HepG2 (cell line): ENCODE results near the gene PIP5K1C. TPM values are rescaled to one million over a fixed set of nuclear protein-coding genes. Genes with fewer than 3 reads are reported as not detected.

Source experiments
- ATF7 ChIP-seq, 2 experiments: fragments of 450-650 bp in 1 of 2; sonication (generic) in 1 of 2; formaldehyde crosslinking in 1 of 2; IDR thresholded peaks; 2 replicates each; pipeline versions ENCODE4 v1.4.0 to v1.6.1; 2016 to 2020; ENCODE audit warnings: antibody characterized with exemption in 1 of 2, mild to moderate bottlenecking in 1 of 2, missing genetic modification reagents in 1 of 2
- DNMT3B ChIP-seq: conservative IDR thresholded peaks from 2 replicates; pipeline ENCODE4 v1.6.1; 2016; ENCODE audit warnings: missing biosample characterization, control low read depth
- KLF13 ChIP-seq: sonication (generic); formaldehyde crosslinking; IDR thresholded peaks from 2 replicates; pipeline ENCODE4 v1.4.0; 2020; ENCODE audit warnings: mild to moderate bottlenecking, missing genetic modification reagents
- RXRB ChIP-seq: IDR thresholded peaks from 2 replicates; pipeline ENCODE4 v1.6.1; 2016; ENCODE audit warnings: borderline replicate concordance, missing genetic modification reagents, missing compliant biosample characterization
- SAP130 ChIP-seq: IDR thresholded peaks from 2 replicates; pipeline ENCODE4 v1.6.1; 2016; ENCODE audit warnings: low read depth
- SMARCC2 ChIP-seq: fragments of 450-650 bp; IDR thresholded peaks from 2 replicates; pipeline ENCODE4 v1.6.1; 2017; ENCODE audit warnings: antibody characterized with exemption, mild to moderate bottlenecking
- ZBTB10 ChIP-seq: sonication (generic); formaldehyde crosslinking; IDR thresholded peaks from 2 replicates; pipeline ENCODE4 v1.4.0; 2020; ENCODE audit warnings: missing genetic modification reagents, borderline replicate concordance
- ZNF484 ChIP-seq: sonication (generic); formaldehyde crosslinking; IDR thresholded peaks from 2 replicates; pipeline ENCODE4 v1.5.1; 2020; ENCODE audit warnings: mild to moderate bottlenecking, low read depth, missing genetic modification reagents, borderline replicate concordance
- ZSCAN25 ChIP-seq: sonication (generic); formaldehyde crosslinking; IDR thresholded peaks from 2 replicates; pipeline ENCODE4 v1.8.0; 2022; ENCODE audit warnings: mild to moderate bottlenecking, missing genetic modification reagents
- polyA plus RNA-seq, 8 experiments: library from polyadenylated mRNA; depleted of rRNA in 3 of 8; stranded (reverse) in 7 of 8; unstranded in 1 of 8; fragments of >200 nt; fragmentation: Illumina TruSeq in 4 of 8; extraction: Trizol in 4 of 8; gene quantifications; 2 replicates each; pipeline versions ENCODE4 v1.2.1 to v1.2.3, GENCODE V29; 2011 to 2016; ENCODE audit warnings: low read depth in 4 of 8, missing spikeins in 1 of 8, mixed read lengths in 1 of 8; ENCODE audit not compliant: insufficient read depth in 1 of 8
- total RNA-seq, 5 experiments: library from RNA; depleted of rRNA; stranded (reverse); fragments of >200 nt; fragmentation: Illumina TruSeq; extraction: Trizol; gene quantifications; 2 replicates each; pipeline ENCODE4 v1.2.3, GENCODE V29; 2016; ENCODE audit warnings: low read depth in 1 of 5
- TF ChIP-seq, protein P1 (sequence below): sonication (generic); formaldehyde crosslinking; IDR thresholded peaks from 2 replicates; pipeline ENCODE4 v1.5.1; 2020; ENCODE audit warnings: mild to moderate bottlenecking, missing genetic modification reagents, moderate library complexity
- TF ChIP-seq, protein P2 (sequence below): sonication (generic); formaldehyde crosslinking; IDR thresholded peaks from 2 replicates; pipeline ENCODE4 v1.4.0; 2020; ENCODE audit warnings: missing genetic modification reagents, mild to moderate bottlenecking, borderline replicate concordance
- TF ChIP-seq, protein P3 (sequence below), 2 experiments: fragments of 450-650 bp in 1 of 2; sonication (generic) in 1 of 2; formaldehyde crosslinking; IDR thresholded peaks; 2 replicates each; pipeline versions ENCODE4 v1.5.0 to v1.8.0; 2020 to 2022; ENCODE audit warnings: mild to moderate bottlenecking in 1 of 2, missing genetic modification reagents in 1 of 2
- TF ChIP-seq, protein P4 (sequence below): sonication (generic); formaldehyde crosslinking; IDR thresholded peaks from 2 replicates; pipeline ENCODE4 v1.9.0; 2021; ENCODE audit warnings: missing genetic modification reagents, borderline replicate concordance

The PIP5K1C gene
- total and polyA plus RNA-seq, 2 of the 13 experiments (the other 11 are each of a cell fraction or from before 2014, with no cell fraction given) = 3.6 to 4.3 TPM

GRCh38 chr19:3692141-3693024 is 7.9 kb downstream of the PIP5K1C start (continued):
- TF ChIP-seq, protein P1, sequence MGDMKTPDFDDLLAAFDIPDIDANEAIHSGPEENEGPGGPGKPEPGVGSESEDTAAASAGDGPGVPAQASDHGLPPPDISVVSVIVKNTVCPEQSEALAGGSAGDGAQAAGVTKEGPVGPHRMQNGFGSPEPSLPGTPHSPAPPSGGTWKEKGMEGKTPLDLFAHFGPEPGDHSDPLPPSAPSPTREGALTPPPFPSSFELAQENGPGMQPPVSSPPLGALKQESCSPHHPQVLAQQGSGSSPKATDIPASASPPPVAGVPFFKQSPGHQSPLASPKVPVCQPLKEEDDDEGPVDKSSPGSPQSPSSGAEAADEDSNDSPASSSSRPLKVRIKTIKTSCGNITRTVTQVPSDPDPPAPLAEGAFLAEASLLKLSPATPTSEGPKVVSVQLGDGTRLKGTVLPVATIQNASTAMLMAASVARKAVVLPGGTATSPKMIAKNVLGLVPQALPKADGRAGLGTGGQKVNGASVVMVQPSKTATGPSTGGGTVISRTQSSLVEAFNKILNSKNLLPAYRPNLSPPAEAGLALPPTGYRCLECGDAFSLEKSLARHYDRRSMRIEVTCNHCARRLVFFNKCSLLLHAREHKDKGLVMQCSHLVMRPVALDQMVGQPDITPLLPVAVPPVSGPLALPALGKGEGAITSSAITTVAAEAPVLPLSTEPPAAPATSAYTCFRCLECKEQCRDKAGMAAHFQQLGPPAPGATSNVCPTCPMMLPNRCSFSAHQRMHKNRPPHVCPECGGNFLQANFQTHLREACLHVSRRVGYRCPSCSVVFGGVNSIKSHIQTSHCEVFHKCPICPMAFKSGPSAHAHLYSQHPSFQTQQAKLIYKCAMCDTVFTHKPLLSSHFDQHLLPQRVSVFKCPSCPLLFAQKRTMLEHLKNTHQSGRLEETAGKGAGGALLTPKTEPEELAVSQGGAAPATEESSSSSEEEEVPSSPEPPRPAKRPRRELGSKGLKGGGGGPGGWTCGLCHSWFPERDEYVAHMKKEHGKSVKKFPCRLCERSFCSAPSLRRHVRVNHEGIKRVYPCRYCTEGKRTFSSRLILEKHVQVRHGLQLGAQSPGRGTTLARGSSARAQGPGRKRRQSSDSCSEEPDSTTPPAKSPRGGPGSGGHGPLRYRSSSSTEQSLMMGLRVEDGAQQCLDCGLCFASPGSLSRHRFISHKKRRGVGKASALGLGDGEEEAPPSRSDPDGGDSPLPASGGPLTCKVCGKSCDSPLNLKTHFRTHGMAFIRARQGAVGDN (CRISPR knock-in tag) = peak; percentile 38; the same call in 1 of the 2 replicates
- TF ChIP-seq SAP130 (CRISPR knock-in tag) = no peak
- TF ChIP-seq, protein P2, sequence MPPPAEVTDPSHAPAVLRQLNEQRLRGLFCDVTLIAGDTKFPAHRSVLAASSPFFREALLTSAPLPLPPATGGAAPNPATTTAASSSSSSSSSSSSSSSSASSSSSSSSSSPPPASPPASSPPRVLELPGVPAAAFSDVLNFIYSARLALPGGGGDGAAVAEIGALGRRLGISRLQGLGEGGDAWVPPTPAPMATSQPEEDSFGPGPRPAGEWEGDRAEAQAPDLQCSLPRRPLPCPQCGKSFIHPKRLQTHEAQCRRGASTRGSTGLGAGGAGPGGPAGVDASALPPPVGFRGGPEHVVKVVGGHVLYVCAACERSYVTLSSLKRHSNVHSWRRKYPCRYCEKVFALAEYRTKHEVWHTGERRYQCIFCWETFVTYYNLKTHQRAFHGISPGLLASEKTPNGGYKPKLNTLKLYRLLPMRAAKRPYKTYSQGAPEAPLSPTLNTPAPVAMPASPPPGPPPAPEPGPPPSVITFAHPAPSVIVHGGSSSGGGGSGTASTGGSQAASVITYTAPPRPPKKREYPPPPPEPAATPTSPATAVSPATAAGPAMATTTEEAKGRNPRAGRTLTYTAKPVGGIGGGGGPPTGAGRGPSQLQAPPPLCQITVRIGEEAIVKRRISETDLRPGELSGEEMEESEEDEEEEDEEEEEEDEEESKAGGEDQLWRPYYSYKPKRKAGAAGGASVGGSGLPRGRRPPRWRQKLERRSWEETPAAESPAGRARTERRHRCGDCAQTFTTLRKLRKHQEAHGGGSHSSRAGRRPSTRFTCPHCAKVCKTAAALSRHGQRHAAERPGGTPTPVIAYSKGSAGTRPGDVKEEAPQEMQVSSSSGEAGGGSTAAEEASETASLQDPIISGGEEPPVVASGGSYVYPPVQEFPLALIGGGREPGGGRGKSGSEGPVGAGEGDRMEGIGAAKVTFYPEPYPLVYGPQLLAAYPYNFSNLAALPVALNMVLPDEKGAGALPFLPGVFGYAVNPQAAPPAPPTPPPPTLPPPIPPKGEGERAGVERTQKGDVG = no peak
- TF ChIP-seq DNMT3B (CRISPR knock-in tag) = no peak
- TF ChIP-seq, protein P3, sequence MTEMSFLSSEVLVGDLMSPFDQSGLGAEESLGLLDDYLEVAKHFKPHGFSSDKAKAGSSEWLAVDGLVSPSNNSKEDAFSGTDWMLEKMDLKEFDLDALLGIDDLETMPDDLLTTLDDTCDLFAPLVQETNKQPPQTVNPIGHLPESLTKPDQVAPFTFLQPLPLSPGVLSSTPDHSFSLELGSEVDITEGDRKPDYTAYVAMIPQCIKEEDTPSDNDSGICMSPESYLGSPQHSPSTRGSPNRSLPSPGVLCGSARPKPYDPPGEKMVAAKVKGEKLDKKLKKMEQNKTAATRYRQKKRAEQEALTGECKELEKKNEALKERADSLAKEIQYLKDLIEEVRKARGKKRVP (CRISPR knock-in tag; IDR thresholded peaks at IDR 0.05) = no peak
- TF ChIP-seq ZSCAN25 (CRISPR knock-in tag) = peak; percentile 93
- TF ChIP-seq, protein P4, sequence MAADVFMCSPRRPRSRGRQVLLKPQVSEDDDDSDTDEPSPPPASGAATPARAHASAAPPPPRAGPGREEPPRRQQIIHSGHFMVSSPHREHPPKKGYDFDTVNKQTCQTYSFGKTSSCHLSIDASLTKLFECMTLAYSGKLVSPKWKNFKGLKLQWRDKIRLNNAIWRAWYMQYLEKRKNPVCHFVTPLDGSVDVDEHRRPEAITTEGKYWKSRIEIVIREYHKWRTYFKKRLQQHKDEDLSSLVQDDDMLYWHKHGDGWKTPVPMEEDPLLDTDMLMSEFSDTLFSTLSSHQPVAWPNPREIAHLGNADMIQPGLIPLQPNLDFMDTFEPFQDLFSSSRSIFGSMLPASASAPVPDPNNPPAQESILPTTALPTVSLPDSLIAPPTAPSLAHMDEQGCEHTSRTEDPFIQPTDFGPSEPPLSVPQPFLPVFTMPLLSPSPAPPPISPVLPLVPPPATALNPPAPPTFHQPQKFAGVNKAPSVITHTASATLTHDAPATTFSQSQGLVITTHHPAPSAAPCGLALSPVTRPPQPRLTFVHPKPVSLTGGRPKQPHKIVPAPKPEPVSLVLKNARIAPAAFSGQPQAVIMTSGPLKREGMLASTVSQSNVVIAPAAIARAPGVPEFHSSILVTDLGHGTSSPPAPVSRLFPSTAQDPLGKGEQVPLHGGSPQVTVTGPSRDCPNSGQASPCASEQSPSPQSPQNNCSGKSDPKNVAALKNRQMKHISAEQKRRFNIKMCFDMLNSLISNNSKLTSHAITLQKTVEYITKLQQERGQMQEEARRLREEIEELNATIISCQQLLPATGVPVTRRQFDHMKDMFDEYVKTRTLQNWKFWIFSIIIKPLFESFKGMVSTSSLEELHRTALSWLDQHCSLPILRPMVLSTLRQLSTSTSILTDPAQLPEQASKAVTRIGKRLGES (CRISPR knock-in tag) = no peak
- no peak for TF ChIP-seq ZBTB10 (CRISPR knock-in tag)
- TF ChIP-seq ZNF484 (CRISPR knock-in tag) = no peak
- TF ChIP-seq KLF13 (CRISPR knock-in tag) = no peak
- no peak for TF ChIP-seq SMARCC2
- TF ChIP-seq RXRB (CRISPR knock-in tag) = no peak
- TF ChIP-seq ATF7 (IDR thresholded peaks at IDR 0.05) = no peak
- no peak for TF ChIP-seq ATF7 (CRISPR knock-in tag; IDR thresholded peaks at IDR 0.05)
